Activated naive CD8-positive, alpha-beta T cell (primary cell): ENCODE results near the gene CDC123.

Source experiments
- H3K27ac Mint-ChIP-seq: one replicate; pipeline ENCODE4 v1.8.0; 2021; ENCODE audit warnings: mixed read lengths
- H3K27me3 Mint-ChIP-seq: one replicate; pipeline ENCODE4 v1.8.0; 2021; ENCODE audit warnings: mixed read lengths
- H3K36me3 Mint-ChIP-seq: one replicate; pipeline ENCODE4 v1.8.0; 2021; ENCODE audit warnings: mixed read lengths
- H3K4me1 Mint-ChIP-seq: one replicate; pipeline ENCODE4 v1.8.0; 2021; ENCODE audit warnings: low read depth, mixed read lengths
- H3K4me3 Mint-ChIP-seq: one replicate; pipeline ENCODE4 v1.8.0; 2021; ENCODE audit warnings: mild to moderate bottlenecking, mixed read lengths
- H3K9me3 Mint-ChIP-seq: one replicate; pipeline ENCODE4 v1.8.0; 2021; ENCODE audit warnings: low read depth, mixed read lengths

CDC123 gene

GRCh38 chr10:12180221-12180974 lies 15.6 kb upstream of the CDC123 start:
- Mint-ChIP-seq H3K27me3 (no peaks in the 10 kb centered on the region), H3K9me3 (no peaks in the 10 kb centered on the region), H3K4me3 (peak overlapping the region; percentile 42), H3K27ac (peak overlapping the region; percentile 84), H3K4me1 (peaks cover 26% of the 10 kb centered on the region), H3K36me3 (peaks cover 14% of the 10 kb centered on the region)

- H3K27ac Mint-ChIP-seq: peak overlapping the region; percentile 84
- peak overlapping the region; percentile 42 for H3K4me3 Mint-ChIP-seq
Measured at GRCh38 chr10:12181065-12181775, 14.8 kb upstream of the CDC123 start.

GRCh38 chr10:12184165-12184564 lies 11.8 kb upstream of the CDC123 start:
- Mint-ChIP-seq H3K36me3 (peaks cover 19% of the 10 kb centered on the region), H3K27me3 (no peaks in the 10 kb centered on the region), H3K9me3 (no peaks in the 10 kb centered on the region), H3K27ac (no peak overlapping the region), H3K4me1 (peaks cover 41% of the 10 kb centered on the region), H3K4me3 (no peak overlapping the region)

More at GRCh38 chr10:12181065-12181775, 14.8 kb upstream of the CDC123 start:
- Mint-ChIP-seq H3K27me3 (no peaks in the 10 kb centered on the region), H3K4me1 (peaks cover 31% of the 10 kb centered on the region), H3K36me3 (peaks cover 19% of the 10 kb centered on the region), H3K9me3 (no peaks in the 10 kb centered on the region)

- Mint-ChIP-seq H3K4me1 (peaks cover 30% of the 10 kb centered on the region), H3K27me3 (no peaks in the 10 kb centered on the region), H3K4me3 (no peak overlapping the region), H3K27ac (peak overlapping the region; percentile 11), H3K9me3 (no peaks in the 10 kb centered on the region), H3K36me3 (peaks cover 14% of the 10 kb centered on the region)
Measured at GRCh38 chr10:12186323-12186722, 9.7 kb upstream of the CDC123 start.

- Mint-ChIP-seq H3K36me3 (peaks cover 12% of the 10 kb centered on the region), H3K4me3 (no peak overlapping the region), H3K27me3 (no peaks in the 10 kb centered on the region), H3K4me1 (peaks cover 35% of the 10 kb centered on the region), H3K9me3 (no peaks in the 10 kb centered on the region), H3K27ac (no peak overlapping the region)
Measured at GRCh38 chr10:12187321-12187905, 8.6 kb upstream of the CDC123 start.

- H3K27me3 Mint-ChIP-seq: no peaks in the 10 kb centered on the region
- H3K4me1 Mint-ChIP-seq: peaks cover 39% of the 10 kb centered on the region
Measured at GRCh38 chr10:12188656-12189055, 7.3 kb upstream of the CDC123 start.

GRCh38 chr10:12189426-12189825 lies 6.6 kb upstream of the CDC123 start:
- H3K27me3 Mint-ChIP-seq: no peaks in the 10 kb centered on the region
- peaks cover 11% of the 10 kb centered on the region for H3K36me3 Mint-ChIP-seq
- H3K4me1 Mint-ChIP-seq: peaks cover 44% of the 10 kb centered on the region
- no peak overlapping the region for H3K4me3 Mint-ChIP-seq
- H3K9me3 Mint-ChIP-seq: no peaks in the 10 kb centered on the region
- no peak overlapping the region for H3K27ac Mint-ChIP-seq

More at GRCh38 chr10:12188656-12189055, 7.3 kb upstream of the CDC123 start:
- peak overlapping the region; percentile 28 for H3K27ac Mint-ChIP-seq
- H3K4me3 Mint-ChIP-seq: no peak overlapping the region
- peaks cover 11% of the 10 kb centered on the region for H3K36me3 Mint-ChIP-seq
- no peaks in the 10 kb centered on the region for H3K9me3 Mint-ChIP-seq

GRCh38 chr10:12191715-12192114 lies 4.3 kb upstream of the CDC123 start:
- Mint-ChIP-seq H3K9me3 (no peaks in the 10 kb centered on the region), H3K4me1 (peaks cover 49% of the 10 kb centered on the region), H3K36me3 (peaks cover 5% of the 10 kb centered on the region), H3K27ac (no peak overlapping the region), H3K27me3 (no peaks in the 10 kb centered on the region), H3K4me3 (peak overlapping the region; percentile 27)

- peak overlapping the region; percentile 71 for H3K4me3 Mint-ChIP-seq
- H3K27ac Mint-ChIP-seq: no peak overlapping the region
- H3K4me1 Mint-ChIP-seq: peaks cover 50% of the 10 kb centered on the region
- no peaks in the 10 kb centered on the region for H3K27me3 Mint-ChIP-seq
- H3K9me3 Mint-ChIP-seq: no peaks in the 10 kb centered on the region
- peaks cover 7% of the 10 kb centered on the region for H3K36me3 Mint-ChIP-seq
Measured at GRCh38 chr10:12193193-12193592, 2.8 kb upstream of the CDC123 start.

GRCh38 chr10:12194752-12195271 lies 1.2 kb upstream of the CDC123 start:
- Mint-ChIP-seq H3K27ac (peak overlapping the region; percentile 99), H3K4me1 (peaks cover 62% of the 10 kb centered on the region), H3K27me3 (no peaks in the 10 kb centered on the region), H3K4me3 (peak overlapping the region; percentile 100), H3K9me3 (no peaks in the 10 kb centered on the region), H3K36me3 (peaks cover 14% of the 10 kb centered on the region)

GRCh38 chr10:12195281-12195602 lies 746 bp upstream of the CDC123 start:
- Mint-ChIP-seq H3K27me3 (no peaks in the 10 kb centered on the region), H3K36me3 (peaks cover 14% of the 10 kb centered on the region), H3K9me3 (no peaks in the 10 kb centered on the region), H3K4me1 (peaks cover 60% of the 10 kb centered on the region), H3K27ac (peak overlapping the region; percentile 99), H3K4me3 (peak overlapping the region; percentile 100)

GRCh38 chr10:12196531-12197211 lies 683 bp downstream of the CDC123 start:
- no peaks in the 10 kb centered on the region for H3K27me3 Mint-ChIP-seq
- H3K4me1 Mint-ChIP-seq: peaks cover 60% of the 10 kb centered on the region
- peak overlapping the region; percentile 100 for H3K4me3 Mint-ChIP-seq
- H3K36me3 Mint-ChIP-seq: peaks cover 22% of the 10 kb centered on the region
- H3K9me3 Mint-ChIP-seq: no peaks in the 10 kb centered on the region
- peak overlapping the region; percentile 99 for H3K27ac Mint-ChIP-seq

- no peaks in the 10 kb centered on the region for H3K9me3 Mint-ChIP-seq
- peak overlapping the region; percentile 70 for H3K4me3 Mint-ChIP-seq
- H3K36me3 Mint-ChIP-seq: peaks cover 20% of the 10 kb centered on the region
- no peak overlapping the region for H3K27ac Mint-ChIP-seq
- H3K27me3 Mint-ChIP-seq: no peaks in the 10 kb centered on the region
- H3K4me1 Mint-ChIP-seq: peaks cover 62% of the 10 kb centered on the region
Measured at GRCh38 chr10:12198156-12198555, 2.2 kb downstream of the CDC123 start.

GRCh38 chr10:12200850-12201249 lies 4.9 kb downstream of the CDC123 start:
- H3K27me3 Mint-ChIP-seq: no peaks in the 10 kb centered on the region
- no peaks in the 10 kb centered on the region for H3K9me3 Mint-ChIP-seq
- no peak overlapping the region for H3K27ac Mint-ChIP-seq
- H3K36me3 Mint-ChIP-seq: peaks cover 23% of the 10 kb centered on the region
- H3K4me3 Mint-ChIP-seq: peak overlapping the region; percentile 21
- H3K4me1 Mint-ChIP-seq: peaks cover 58% of the 10 kb centered on the region
